HCT116 (cell line): ENCODE measurements around the gene ZBTB7C.

Source experiments
- JUND ChIP-seq: IDR thresholded peaks from 2 replicates; pipeline ENCODE4 v1.6.1; 2012
- POLR2A ChIP-seq: IDR thresholded peaks from 2 replicates; pipeline ENCODE4 v1.7.0; 2011; ENCODE audit warnings: borderline replicate concordance; ENCODE audit not compliant: insufficient read depth, insufficient read length; ENCODE audit errors: extremely low read depth
- SP1 ChIP-seq: IDR thresholded peaks from 2 replicates; pipeline ENCODE4 v1.6.1; 2012; ENCODE audit warnings: low read depth
- TF ChIP-seq, protein P1 (sequence below), 3 experiments: fragments of 200-600 bp in 1 of 3; sonication (generic) in 1 of 3; IDR thresholded peaks in 2 of 3; conservative IDR thresholded peaks in 1 of 3; 2 replicates each; pipeline ENCODE4 v1.5.1; 2012 to 2017; ENCODE audit warnings: low read depth in 2 of 3, low read length in 2 of 3, antibody characterized with exemption in 1 of 3, borderline replicate concordance in 1 of 3, control low read depth in 1 of 3, mild to moderate bottlenecking in 1 of 3, mixed read lengths in 1 of 3, mixed run types in 1 of 3, moderate library complexity in 1 of 3; ENCODE audit not compliant: insufficient read depth in 1 of 3
- TF ChIP-seq, protein P2 (sequence below): IDR thresholded peaks from 2 replicates; pipeline ENCODE4 v1.6.1; 2012

DNA sequence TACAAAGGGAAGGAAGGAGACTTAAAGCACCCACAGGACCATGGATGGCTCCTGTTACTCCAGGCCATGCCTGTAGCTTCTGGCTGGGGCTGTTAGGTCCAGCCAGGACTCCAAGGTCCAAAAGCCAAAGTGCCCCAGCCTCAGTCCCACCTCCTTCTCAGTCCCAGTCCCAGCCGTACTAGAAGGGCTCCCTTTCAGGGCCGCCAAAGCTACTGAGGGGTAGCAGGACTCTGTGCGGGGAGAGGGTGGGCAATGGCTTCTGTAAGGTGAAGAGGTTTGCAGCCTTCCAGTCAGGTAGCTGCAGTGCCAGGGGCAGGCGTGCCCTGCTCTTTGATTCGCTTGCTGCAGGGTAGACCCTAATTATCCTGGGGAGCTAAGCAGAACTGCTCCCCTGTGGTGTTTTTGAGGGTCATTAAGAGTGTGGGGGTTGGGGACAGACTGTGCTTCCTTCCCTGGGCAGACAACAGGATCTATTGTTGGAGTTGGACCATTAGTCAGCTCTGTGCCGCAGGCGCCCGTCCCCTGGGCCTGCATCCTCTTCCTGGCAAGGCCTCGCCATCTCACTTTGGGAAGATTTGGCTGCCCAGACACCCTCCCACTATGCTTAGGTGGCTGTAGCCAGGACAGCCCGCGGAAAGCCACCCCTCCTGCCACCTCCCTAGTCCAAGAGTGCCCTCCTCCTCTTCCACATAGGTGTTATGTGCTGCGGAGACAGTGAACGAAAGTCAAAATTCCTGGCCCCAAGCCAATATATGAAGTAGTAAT, 118.8 kb downstream of the ZBTB7C start:
- TF ChIP-seq POLR2A: no peak
- TF ChIP-seq, protein P1, sequence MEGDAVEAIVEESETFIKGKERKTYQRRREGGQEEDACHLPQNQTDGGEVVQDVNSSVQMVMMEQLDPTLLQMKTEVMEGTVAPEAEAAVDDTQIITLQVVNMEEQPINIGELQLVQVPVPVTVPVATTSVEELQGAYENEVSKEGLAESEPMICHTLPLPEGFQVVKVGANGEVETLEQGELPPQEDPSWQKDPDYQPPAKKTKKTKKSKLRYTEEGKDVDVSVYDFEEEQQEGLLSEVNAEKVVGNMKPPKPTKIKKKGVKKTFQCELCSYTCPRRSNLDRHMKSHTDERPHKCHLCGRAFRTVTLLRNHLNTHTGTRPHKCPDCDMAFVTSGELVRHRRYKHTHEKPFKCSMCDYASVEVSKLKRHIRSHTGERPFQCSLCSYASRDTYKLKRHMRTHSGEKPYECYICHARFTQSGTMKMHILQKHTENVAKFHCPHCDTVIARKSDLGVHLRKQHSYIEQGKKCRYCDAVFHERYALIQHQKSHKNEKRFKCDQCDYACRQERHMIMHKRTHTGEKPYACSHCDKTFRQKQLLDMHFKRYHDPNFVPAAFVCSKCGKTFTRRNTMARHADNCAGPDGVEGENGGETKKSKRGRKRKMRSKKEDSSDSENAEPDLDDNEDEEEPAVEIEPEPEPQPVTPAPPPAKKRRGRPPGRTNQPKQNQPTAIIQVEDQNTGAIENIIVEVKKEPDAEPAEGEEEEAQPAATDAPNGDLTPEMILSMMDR (IDR thresholded peaks at IDR 0.05 in 2 of 3, conservative IDR thresholded peaks at IDR 0.05 in 1 of 3; ENCODE audit: borderline replicate concordance in 1 of 3, insufficient read depth in 1 of 3, low read depth in 2 of 3, low read length in 2 of 3): no peak
- TF ChIP-seq JUND: no peak
- TF ChIP-seq SP1: no peak
- TF ChIP-seq, protein P2, sequence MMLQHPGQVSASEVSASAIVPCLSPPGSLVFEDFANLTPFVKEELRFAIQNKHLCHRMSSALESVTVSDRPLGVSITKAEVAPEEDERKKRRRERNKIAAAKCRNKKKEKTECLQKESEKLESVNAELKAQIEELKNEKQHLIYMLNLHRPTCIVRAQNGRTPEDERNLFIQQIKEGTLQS: no peak
